ENCODE results near the gene FRG2B. TPM values are rescaled to one million over a fixed set of nuclear protein-coding genes. Genes with fewer than 3 reads are reported as not detected.
"Not testable (repeated sequence)": the region's sequence is repeated elsewhere in the genome, so short reads cannot be mapped to it uniquely, and the experiment has no call there.

Gene FRG2B
- not detected in 2 replicates for total RNA-seq (2014; rRNA removed; shearing (Covaris generic); ENCODE audit: low replicate concordance)

DNA sequence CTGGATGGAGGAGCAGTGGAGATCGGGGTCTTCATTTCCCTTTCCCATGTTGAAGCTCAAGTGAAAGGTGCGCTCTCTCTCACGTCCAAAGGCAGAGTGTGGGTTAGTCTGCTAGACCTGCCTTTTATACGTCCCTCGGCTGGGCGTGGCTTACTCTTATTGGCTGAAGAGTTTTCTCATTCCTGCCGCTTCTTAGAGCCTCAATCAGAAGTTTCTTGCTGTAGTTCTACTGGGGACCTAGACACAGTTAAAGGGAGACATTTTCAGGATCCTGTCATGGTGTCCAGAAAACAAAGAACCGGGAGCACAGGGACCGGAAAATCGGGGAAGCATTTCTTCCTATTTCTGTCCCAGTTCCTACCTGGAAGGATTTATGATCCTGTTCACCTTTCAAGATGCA lies at the start of gene FRG2B:
FRG2B (minus strand) TSS at position 101 of the 400 bp plus-strand sequence; CDS start at position 48, 53 bp downstream.
- H3K36me3 ChIP-seq, H3K9me3 ChIP-seq, H3K4me3 ChIP-seq, DNase-seq, H3K27me3 ChIP-seq: not testable (repeated sequence)

DNA sequence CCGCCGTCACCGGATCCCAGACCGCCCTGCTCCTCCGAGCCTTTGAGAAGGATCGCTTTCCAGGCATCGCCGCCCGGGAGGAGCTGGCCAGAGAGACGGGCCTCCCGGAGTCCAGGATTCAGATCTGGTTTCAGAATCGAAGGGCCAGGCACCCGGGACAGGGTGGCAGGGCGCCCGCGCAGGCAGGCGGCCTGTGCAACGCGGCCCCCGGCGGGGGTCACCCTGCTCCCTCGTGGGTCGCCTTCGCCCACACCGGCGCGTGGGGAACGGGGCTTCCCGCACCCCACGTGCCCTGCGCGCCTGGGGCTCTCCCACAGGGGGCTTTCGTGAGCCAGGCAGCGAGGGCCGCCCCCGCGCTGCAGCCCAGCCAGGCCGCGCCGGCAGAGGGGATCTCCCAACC lies 40.9 kb upstream of the FRG2B start:
- not testable (repeated sequence) for H3K9me3 ChIP-seq, DNase-seq, H3K36me3 ChIP-seq, H3K4me3 ChIP-seq, H3K27me3 ChIP-seq

DNA sequence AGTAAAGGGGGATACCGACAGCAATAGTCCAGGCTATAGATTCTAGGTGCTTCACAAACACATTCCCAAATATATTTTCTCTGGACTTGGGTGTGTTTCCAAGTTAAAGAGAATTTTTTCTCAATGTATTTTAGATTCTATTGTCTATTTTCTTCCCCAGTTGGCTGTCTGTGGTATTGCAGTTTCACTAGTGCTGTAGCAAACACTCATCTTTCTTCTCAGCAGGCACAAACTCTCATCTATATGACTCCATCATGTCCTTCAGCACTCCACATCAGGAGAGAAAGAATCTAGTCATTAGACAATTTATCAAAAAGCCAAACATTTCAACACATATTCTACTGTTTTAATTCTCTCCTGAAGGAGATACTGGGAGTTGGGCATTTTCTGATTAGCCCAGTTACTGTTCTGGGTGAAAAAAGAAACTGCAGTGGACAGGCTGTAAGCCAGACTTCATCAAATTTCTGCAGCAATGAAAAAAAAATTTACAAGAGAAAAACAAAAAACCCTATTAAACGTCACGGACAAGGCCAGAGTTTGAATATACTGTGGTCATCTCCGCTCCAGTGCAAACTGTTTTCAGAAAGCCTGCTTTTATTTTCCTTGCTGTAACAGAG lies 37.1 kb upstream of the FRG2B start:
- H3K9me3 ChIP-seq, H3K36me3 ChIP-seq, H3K27me3 ChIP-seq, DNase-seq, H3K4me3 ChIP-seq: not testable (repeated sequence)

DNA sequence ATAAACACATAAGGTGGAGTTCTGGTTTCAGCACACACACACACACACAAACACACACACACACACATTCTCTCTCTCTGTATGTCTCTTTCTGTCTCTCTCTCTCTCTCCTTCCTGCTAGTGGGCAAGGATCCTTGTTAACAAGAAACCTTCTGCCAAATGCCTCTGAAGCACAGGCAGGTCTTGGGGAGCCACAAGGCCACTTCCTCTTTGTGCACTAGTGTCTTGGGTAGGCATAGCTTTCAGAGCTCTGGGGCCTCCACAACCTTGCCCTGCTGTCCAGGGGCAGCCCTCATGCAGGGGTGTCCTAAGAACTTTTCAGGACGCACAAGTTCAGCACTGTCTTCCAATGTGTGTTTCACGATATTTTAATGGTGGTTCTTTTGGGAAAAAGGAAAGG lies 34.5 kb upstream of the FRG2B start:
- not testable (repeated sequence) for H3K27me3 ChIP-seq, DNase-seq, H3K36me3 ChIP-seq, H3K9me3 ChIP-seq, H3K4me3 ChIP-seq

DNA sequence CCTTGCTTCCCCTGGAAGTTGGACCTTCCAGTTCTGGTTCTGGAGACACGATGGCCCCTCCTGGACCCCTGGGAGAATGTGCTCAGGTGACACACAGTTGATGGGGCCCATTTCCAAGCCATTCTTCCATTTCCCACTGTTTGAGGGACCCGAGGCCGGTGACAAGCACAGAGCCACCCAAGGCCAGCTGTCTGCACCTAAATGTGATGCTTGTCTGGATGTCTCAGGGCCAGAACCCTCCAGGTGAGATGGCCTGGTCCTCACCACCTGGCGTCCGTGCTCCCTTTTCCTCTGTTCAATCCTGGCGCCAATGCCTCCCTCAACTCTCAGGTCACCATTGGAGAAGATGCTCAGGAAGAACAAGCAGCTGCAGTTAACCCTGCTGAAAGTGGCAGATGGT lies 33.9 kb upstream of the FRG2B start:
- H3K36me3 ChIP-seq, H3K9me3 ChIP-seq, H3K4me3 ChIP-seq, DNase-seq, H3K27me3 ChIP-seq: not testable (repeated sequence)

DNA sequence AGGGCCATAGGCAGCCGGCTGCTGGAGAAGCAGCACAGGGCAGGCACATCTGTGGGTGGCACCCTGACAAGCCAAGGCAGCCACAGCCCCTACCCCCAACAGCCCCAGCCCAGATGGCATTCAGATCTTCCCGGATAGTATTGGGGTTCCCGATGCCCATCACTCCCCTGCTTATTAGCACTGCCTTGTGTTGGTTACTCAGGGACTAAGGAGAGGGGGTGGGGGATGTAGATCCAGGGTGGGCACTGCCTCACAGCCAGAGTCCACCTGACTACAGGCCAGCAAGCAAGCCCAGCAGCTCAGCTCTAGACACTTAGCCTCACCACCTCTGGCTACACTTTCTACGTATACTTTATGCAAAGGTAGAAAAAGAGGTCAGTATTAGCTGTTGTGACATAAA lies 30.7 kb upstream of the FRG2B start:
- H3K9me3 ChIP-seq, H3K36me3 ChIP-seq, H3K4me3 ChIP-seq: not testable (repeated sequence)

DNA sequence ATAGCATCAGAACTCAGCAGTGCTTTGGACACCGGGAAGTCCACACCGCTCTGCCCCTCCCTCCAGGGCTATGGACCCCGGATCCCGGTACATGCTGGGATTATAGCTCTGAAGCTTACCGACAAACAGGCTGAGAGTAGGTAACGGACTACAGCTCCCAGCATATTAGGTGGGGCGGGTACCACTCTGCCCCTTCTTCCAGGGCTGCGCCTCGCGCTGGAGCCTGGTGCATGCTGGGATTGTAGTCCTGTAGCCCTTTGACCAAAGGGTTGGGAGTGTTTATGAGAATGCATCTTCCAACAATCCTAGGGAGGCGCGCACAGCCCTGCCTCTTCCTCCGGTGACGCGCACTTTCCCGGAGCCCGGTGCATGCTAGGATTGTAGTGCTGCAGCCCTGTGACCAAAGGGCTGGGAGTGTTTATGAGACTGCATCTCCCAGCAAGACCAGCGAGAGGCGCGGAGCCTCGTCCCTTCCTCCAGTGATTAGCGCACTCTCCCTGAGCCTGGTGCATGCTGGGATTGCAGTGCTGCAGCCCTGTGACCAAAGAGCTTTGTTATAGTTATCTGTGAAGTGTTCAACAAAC lies 22.4 kb upstream of the FRG2B start:
- H3K4me3 ChIP-seq, H3K36me3 ChIP-seq, H3K9me3 ChIP-seq, H3K27me3 ChIP-seq: not testable (repeated sequence)
- DNase-seq = peak; percentile 34

More for the DNA sequence above, 30.7 kb upstream of the FRG2B start:
- not testable (repeated sequence) for H3K27me3 ChIP-seq, DNase-seq

DNA sequence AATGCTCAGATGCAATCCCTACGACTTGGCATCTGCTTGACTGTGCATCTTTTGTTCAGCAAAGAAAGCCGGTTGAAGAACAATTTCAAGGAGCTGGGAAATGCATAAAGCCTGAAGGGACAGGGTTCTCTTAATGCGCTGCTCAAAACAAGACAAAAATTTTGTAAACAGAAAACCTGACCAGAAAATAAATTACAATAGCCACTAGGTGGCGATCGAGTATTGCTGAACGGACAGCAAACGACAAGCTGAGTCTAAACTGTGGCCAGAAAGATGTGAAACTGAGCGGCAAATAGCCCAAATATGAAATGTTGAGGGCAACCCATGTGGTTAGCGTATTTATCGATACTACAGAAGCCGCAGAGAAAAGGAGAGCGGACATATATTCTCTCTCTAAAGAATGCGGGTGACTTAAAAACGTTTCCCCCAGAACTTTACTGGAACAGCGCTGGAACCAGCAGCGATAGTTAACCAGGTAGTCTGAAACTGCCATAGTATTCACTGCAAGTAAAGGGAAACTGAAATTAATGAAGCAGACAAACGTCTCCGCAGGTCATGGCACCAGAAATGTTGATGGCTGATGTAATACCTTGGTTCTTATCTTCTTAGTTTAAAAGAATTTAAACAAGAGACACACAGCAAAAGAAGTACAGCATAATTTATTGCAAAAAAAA lies 20.6 kb upstream of the FRG2B start:
- H3K36me3 ChIP-seq, DNase-seq, H3K27me3 ChIP-seq, H3K4me3 ChIP-seq, H3K9me3 ChIP-seq: not testable (repeated sequence)

DNA sequence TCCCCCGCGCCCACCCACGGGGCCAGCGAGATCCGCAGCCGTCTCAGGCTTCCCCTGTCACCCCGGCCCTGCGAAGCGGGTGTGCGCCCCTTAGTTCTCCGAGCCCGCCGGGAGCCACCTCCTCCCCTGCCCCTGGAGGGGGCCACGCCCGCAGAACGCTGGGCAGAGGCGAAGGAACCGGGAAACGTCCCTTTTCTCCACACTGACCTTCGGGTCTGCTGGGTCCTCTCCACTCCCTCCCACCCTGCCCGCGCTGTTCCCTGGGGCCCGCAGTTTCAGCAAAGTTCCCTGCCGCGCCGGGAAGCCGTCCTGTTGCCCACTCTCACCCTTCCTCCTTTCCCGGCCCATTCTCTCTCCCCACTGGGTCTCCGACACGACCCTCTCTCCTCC lies 11.2 kb upstream of the FRG2B start:
- H3K36me3 ChIP-seq, H3K27me3 ChIP-seq, DNase-seq, H3K9me3 ChIP-seq: not testable (repeated sequence)
- peak overlapping the region; percentile 18; the same call in 1 of the 2 replicates for H3K4me3 ChIP-seq

DNA sequence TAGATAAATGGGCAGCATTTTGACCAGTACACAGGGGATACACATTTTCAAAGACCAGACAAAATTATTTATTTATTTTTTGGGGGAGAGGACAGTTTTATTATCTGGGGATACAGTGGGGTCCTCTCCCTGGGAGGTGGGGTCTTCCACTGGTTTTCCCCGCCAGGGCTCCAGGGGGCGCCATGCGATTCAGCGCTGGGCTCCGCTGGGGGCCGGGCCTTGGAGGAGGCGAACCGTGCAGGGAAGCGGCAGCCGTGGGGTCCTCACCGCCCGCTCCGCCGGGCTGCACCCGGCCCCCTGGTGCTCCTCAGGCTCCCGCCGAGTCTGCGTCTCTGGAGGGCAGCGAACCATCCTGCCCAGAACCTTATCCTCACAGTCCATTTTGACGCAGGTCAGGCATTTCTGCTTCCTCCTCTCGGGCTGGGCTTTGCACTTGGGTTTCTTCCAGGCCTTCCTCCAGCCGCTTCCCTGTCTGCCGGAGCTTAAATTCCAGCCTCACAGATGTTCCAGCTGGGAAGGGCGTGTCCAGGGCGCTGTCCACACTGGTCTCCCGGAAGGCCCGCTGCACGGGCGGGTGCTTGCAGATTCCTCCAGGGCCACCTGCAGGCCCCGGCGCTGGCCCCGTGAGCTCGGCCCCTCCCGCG lies 10.7 kb upstream of the FRG2B start:
- not testable (repeated sequence) for H3K36me3 ChIP-seq, H3K9me3 ChIP-seq, H3K27me3 ChIP-seq, H3K4me3 ChIP-seq
- peak; percentile 16 for DNase-seq

DNA sequence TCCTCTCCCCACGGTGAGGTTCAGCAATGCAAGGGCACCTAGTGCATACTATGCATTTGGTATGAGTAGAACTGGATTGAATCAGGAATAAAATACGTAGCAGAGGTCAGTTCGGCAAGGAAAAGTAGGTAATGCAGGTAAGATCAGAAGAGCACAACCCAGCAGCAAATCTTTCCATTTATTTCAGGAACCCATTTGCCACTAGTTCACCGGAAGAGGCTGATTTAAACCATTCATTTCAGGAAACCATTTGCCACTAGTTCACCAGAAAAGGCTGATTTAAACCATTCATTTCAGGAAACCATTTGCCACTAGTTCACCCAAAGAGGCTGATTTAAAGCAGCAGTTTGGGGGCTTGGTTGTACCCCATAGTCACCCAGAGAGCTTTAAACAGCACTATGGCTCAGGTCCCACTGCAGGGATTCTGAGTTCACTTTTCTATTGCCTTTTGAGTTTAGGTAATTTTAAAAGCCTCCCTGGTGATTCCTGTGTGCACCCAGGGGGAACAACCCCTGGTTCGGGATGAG lies 4.2 kb upstream of the FRG2B start:
- H3K4me3 ChIP-seq, H3K9me3 ChIP-seq, H3K27me3 ChIP-seq, DNase-seq, H3K36me3 ChIP-seq: not testable (repeated sequence)

DNA sequence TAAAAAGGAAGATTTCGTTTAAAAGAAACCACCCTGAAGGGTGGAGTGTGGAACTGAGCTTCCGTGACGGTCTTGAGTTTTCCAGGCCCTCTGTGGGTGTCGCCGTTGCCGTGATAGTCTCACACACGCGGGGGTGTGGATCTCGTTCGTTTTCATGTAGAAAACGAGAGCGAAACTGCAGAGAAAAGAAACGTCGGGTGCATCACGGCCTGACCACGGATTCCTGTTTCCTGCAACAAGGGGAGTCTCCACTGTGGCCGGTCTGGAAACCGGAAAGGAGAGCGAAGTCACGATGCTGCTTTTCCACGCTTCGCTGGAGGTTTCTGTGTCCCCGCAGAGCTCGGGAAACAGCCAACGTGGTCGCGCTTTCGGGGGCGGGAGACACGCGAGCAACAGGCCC lies 4.1 kb downstream of the FRG2B start:
- not testable (repeated sequence) for H3K4me3 ChIP-seq, H3K27me3 ChIP-seq

DNA sequence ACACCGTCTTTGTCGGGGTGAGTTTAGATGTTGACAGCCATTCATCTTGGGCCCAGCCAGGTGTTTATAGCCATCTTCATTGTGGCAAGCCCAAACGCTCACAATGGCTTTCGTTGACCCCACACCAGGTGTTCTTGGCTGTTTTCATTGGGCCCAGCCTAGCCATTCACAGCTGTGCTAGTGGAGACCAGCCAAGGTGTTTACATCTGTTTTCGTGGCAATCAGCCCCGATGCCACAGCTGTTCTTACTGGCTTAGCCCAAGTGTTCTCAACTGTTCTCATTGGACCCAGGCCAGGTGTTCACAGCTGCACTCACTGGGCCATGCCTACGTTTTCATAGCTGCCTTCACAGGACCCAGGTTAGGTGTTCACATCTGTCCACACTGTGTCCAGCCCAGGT lies 7.7 kb downstream of the FRG2B start:
- no peak for DNase-seq
- Histone ChIP-seq H3K36me3 (no peaks in the 10 kb centered on the region), H3K27me3 (no peaks in the 10 kb centered on the region), H3K9me3 (no peaks in the 10 kb centered on the region), H3K4me3 (no peak overlapping the region)

More for the DNA sequence above, 4.1 kb downstream of the FRG2B start:
- not testable (repeated sequence) for H3K36me3 ChIP-seq, DNase-seq, H3K9me3 ChIP-seq

DNA sequence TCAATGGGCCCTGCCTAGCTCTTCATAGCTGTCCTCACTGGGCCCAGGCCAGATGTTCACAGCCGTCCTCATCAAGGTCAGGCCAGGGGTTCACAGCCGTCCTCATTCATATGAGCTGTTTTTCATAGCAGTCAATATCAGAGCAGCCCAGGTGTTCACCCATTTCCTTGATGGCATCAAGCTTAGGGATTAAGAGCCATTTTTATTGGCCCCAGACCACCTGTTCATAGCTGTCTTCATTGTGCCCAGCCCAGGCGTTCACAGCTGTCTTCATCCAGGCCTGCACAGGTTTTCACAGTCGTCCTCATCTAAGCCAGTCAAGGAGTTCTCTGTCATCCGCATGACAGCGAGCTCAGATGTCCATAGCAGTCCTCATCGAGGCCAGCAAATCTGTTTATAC lies 9.4 kb downstream of the FRG2B start:
- Histone ChIP-seq H3K9me3 (peaks cover 4% of the 10 kb centered on the region; the same call in 1 of the 2 replicates), H3K27me3 (no peaks in the 10 kb centered on the region), H3K4me3 (no peak overlapping the region), H3K36me3 (no peaks in the 10 kb centered on the region)
- no peak for DNase-seq

DNA sequence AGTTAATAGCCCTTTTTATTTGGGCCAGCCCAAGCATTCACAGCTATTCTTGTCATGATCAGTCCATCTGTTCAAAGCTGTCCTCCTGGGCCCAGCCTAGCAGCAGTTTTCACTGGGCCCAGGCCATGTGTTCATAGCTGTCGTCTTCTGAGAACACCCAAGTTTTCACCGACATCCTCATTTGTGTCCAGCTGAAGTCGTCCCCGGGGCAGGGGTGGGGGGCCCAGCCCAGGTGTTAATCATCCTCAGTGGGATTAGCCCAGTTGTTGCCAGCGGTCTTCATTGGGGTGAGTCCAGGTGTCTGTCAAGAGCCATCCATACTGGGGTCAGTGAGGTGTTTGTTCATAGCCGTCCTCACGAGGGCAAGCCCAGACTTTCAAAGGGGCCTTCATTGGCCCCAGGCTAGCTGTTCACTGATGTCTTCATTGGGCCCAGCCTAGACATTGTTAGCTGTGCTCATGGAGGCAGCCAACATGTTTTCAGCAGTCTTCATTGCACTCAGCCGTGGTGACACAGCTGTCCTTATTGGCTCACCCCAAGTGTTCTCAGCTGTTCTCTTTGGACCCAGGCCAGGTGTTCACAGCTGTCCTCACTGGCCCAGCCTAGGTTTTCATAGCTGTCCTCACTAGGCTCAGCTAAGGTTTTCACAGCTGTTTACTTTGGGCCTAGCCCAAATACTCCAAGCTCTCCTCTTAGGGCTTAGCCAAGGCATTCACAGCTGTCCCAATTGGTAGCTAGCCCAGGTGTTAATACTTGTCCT lies 10.0 kb downstream of the FRG2B start:
- DNase-seq = peak; percentile 16
- H3K4me3 ChIP-seq = no peak overlapping the region
- H3K36me3 ChIP-seq = no peaks in the 10 kb centered on the region
- peaks cover 6% of the 10 kb centered on the region; the same call in 1 of the 2 replicates for H3K9me3 ChIP-seq
- H3K27me3 ChIP-seq = no peaks in the 10 kb centered on the region

DNA sequence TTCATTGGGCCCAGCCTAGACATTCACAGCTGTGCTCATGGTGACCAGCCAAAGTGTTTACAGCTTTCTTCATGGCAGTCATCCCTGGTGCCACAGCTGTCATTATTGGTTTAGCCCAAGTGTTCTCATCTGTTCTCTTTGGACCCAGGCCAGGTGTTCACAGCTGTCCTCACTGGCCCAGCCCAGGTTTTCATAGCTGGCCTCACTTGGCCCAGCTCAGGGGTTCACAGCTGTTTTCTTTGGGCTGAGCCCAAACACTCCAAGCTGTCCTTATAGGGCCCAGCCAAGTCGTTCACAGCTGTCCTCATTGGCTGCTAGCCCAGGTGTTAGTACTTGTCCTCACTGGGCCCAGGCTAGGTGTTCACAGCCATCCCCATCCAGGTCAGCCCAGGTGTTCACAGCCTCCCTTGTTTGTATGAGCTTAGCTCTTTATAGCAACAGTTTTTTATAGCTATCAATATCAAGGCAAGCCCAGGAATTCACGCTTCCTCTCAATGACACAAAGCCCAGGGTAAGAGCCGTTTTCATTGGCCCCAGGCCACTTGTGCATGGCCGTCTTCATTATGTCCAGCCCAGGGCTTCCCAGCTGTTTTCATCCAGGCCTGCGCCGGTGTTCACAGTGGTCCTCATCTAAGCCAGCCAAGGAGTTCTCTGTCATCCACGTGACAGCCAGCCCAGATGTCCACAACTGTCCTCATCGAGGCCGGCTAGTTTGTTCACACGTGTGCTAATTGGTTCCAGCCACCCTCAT lies 11.6 kb downstream of the FRG2B start:
- no peaks in the 10 kb centered on the region for H3K36me3 ChIP-seq
- H3K9me3 ChIP-seq = peaks cover 8% of the 10 kb centered on the region; the same call in 1 of the 2 replicates
- H3K4me3 ChIP-seq = no peak overlapping the region
- H3K27me3 ChIP-seq = no peaks in the 10 kb centered on the region
- DNase-seq = peak; percentile 30

All from MG63 (cell line).